Neural cell (in vitro differentiated cells): ENCODE results near the gene ARHGAP6.

Experiments used
- EP300 ChIP-seq: fragments of 450-650 bp; conservative IDR thresholded peaks from 2 replicates; pipeline ENCODE4 v1.6.1; 2014; ENCODE audit warnings: antibody characterized with exemption, mild to moderate bottlenecking, moderate library complexity; ENCODE audit not compliant: poor library complexity, severe bottlenecking
- EZH2 ChIP-seq: fragments of 200-600, 300-800 bp; shearing (Covaris generic), sonication (generic); IDR thresholded peaks from 2 replicates; pipeline ENCODE4 v1.6.1; 2014; ENCODE audit warnings: antibody characterized with exemption, low read length, borderline replicate concordance, mild to moderate bottlenecking; ENCODE audit not compliant: insufficient read depth, poor library complexity, severe bottlenecking
- MXI1 ChIP-seq: fragments of 450-650 bp; conservative IDR thresholded peaks from 2 replicates; pipeline ENCODE4 v1.6.1; 2014; ENCODE audit warnings: antibody characterized with exemption, mild to moderate bottlenecking; ENCODE audit not compliant: poor library complexity, severe bottlenecking
- POLR2AphosphoS5 ChIP-seq: IDR thresholded peaks from 2 replicates; pipeline ENCODE4 v1.6.1; 2012
- RAD21 ChIP-seq: fragments of 450-650 bp; conservative IDR thresholded peaks from 2 replicates; pipeline ENCODE4 v1.6.1; 2014; ENCODE audit warnings: antibody characterized with exemption, mild to moderate bottlenecking, moderate library complexity
- SMC3 ChIP-seq: fragments of 450-650 bp; conservative IDR thresholded peaks from 2 replicates; pipeline ENCODE4 v1.6.1; 2014; ENCODE audit warnings: antibody characterized with exemption, mild to moderate bottlenecking, moderate library complexity; ENCODE audit not compliant: poor library complexity
- TAF1 ChIP-seq: IDR thresholded peaks from 2 replicates; pipeline ENCODE4 v1.6.1; 2012; ENCODE audit warnings: low read depth
- TF ChIP-seq, protein P1 (sequence below): fragments of 450-650 bp; IDR thresholded peaks from 2 replicates; pipeline ENCODE4 v1.5.1; 2014; ENCODE audit warnings: antibody characterized with exemption, mild to moderate bottlenecking, moderate library complexity; ENCODE audit not compliant: poor library complexity, severe bottlenecking

GRCh38 chrX:11546917-11547316, 118.8 kb downstream of the ARHGAP6 start:
- TF ChIP-seq TAF1 (no peak), EP300 (no peak), POLR2AphosphoS5 (no peak), EZH2 (no peak), RAD21 (no peak), SMC3 (no peak), MXI1 (no peak)
- TF ChIP-seq, protein P1, sequence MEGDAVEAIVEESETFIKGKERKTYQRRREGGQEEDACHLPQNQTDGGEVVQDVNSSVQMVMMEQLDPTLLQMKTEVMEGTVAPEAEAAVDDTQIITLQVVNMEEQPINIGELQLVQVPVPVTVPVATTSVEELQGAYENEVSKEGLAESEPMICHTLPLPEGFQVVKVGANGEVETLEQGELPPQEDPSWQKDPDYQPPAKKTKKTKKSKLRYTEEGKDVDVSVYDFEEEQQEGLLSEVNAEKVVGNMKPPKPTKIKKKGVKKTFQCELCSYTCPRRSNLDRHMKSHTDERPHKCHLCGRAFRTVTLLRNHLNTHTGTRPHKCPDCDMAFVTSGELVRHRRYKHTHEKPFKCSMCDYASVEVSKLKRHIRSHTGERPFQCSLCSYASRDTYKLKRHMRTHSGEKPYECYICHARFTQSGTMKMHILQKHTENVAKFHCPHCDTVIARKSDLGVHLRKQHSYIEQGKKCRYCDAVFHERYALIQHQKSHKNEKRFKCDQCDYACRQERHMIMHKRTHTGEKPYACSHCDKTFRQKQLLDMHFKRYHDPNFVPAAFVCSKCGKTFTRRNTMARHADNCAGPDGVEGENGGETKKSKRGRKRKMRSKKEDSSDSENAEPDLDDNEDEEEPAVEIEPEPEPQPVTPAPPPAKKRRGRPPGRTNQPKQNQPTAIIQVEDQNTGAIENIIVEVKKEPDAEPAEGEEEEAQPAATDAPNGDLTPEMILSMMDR, result no peak
